ENCODE results near the gene CSN3. TPM values are rescaled to one million over a fixed set of nuclear protein-coding genes. Genes with fewer than 3 reads are reported as not detected.

The CSN3 gene
- total and polyA plus RNA-seq, 10 of the 15 experiments (the other 5 are each of a cell fraction or from before 2014, with no cell fraction given) = not detected

DNA sequence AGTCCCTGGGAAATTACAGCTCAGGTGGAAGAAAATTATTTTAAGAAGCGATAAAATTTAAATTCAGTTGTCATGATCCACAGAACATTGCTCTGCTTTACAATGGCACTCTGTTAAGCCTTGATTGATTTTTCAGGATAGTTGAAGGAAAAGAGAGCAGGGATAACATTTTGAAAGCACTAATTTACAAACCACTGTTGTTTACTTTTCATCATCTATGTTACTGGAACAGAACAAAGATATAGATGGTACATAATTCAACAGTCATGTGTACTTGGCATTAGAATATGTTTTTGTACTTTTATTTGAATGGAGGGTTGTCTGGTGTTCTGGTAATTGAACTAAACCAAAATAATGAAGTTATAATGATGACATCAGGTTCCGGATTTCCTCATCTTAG, 49.5 kb upstream of the CSN3 start (continued):
- TF ChIP-seq HCFC1 (IDR thresholded peaks at IDR 0.05; ENCODE audit: low read length) = no peak
- no peak for TF ChIP-seq YBX1 (IDR thresholded peaks at IDR 0.05)
- TF ChIP-seq FOS (IDR thresholded peaks at IDR 0.05; ENCODE audit: borderline replicate concordance, extremely low read depth, insufficient read length) = no peak
- no peak for TF ChIP-seq RUNX3 (IDR thresholded peaks at IDR 0.05; ENCODE audit: low read length)
- TF ChIP-seq, protein P1, sequence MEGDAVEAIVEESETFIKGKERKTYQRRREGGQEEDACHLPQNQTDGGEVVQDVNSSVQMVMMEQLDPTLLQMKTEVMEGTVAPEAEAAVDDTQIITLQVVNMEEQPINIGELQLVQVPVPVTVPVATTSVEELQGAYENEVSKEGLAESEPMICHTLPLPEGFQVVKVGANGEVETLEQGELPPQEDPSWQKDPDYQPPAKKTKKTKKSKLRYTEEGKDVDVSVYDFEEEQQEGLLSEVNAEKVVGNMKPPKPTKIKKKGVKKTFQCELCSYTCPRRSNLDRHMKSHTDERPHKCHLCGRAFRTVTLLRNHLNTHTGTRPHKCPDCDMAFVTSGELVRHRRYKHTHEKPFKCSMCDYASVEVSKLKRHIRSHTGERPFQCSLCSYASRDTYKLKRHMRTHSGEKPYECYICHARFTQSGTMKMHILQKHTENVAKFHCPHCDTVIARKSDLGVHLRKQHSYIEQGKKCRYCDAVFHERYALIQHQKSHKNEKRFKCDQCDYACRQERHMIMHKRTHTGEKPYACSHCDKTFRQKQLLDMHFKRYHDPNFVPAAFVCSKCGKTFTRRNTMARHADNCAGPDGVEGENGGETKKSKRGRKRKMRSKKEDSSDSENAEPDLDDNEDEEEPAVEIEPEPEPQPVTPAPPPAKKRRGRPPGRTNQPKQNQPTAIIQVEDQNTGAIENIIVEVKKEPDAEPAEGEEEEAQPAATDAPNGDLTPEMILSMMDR (IDR thresholded peaks at IDR 0.05 in 2 of 3, conservative IDR thresholded peaks at IDR 0.05 in 1 of 3; ENCODE audit: control insufficient read depth in 2 of 3, extremely low read depth in 1 of 3, insufficient read depth in 1 of 3, low read depth in 3 of 3, low read length in 3 of 3) = no peak
- TF ChIP-seq TCF3 (IDR thresholded peaks at IDR 0.05; ENCODE audit: borderline replicate concordance, insufficient read depth, low read depth, low read length) = no peak
- no peak for TF ChIP-seq ZBED1 (IDR thresholded peaks at IDR 0.05; ENCODE audit: borderline replicate concordance)

- no peak for FAIRE-seq
- no peak within 1 kb of the TSS for H3K4me2 ChIP-seq (ENCODE audit: control insufficient read depth, insufficient read depth)
- H3K36me3 ChIP-seq (ENCODE audit: control insufficient read depth in 2 of 2, insufficient read depth in 2 of 2, low read length in 1 of 2) = no peaks in the 10 kb centered on the region
- no peaks in the 10 kb centered on the region for H3K9me3 ChIP-seq (replicated peaks; ENCODE audit: control insufficient read depth, insufficient read depth, low read length)
- ChIA-PET RAD21 (ENCODE audit: unreplicated experiment) (no interaction called here), CTCF (interaction anchor here (1.9 kb wide), 1 partner anchor 12 kb away, joined by 10 read pairs; no protein-coding TSS in a partner anchor), SMC1A (ENCODE audit: uncharacterized antibody, unreplicated experiment) (interaction anchor here (1.3 kb wide), 1 partner anchor 18 kb away, joined by 4 read pairs; no protein-coding TSS in a partner anchor), POLR2A (no interaction called here)
- H4K20me1 ChIP-seq (ENCODE audit: control insufficient read depth, insufficient read depth) = no peaks in the 10 kb centered on the region
- H3K9ac ChIP-seq (ENCODE audit: control insufficient read depth, insufficient read depth, low read length) = no peak within 1 kb of the TSS
- H3K79me2 ChIP-seq (ENCODE audit: control insufficient read depth, insufficient read depth, low read length) = no peaks in the 10 kb centered on the region
- no TSS peak for BruUV-seq (replicated peaks)
- no peak within 1 kb of the TSS for H2AFZ ChIP-seq (ENCODE audit: control insufficient read depth, low read depth, low read length)
- ATAC-seq = no peak
- H3K4me1 ChIP-seq (ENCODE audit: control insufficient read depth, insufficient read depth, low read length) = no peaks in the 10 kb centered on the region
- in situ Hi-C loops (cut with MboI) = no loop called here
- H3K4me3 ChIP-seq = no peak within 1 kb of the TSS
- no peaks in the 10 kb centered on the region for H3K27me3 ChIP-seq (replicated peaks in 1 of 2; ENCODE audit: control insufficient read depth in 2 of 2, insufficient read depth in 2 of 2, low read length in 1 of 2)
- 35% methylated on average over 1 of the region's 1 CpG for WGBS (ENCODE audit: insufficient coverage, insufficient replicate concordance, low lambda C conversion rate, missing lambda C conversion rate)
- DNase-seq (ENCODE audit: low read depth, low spot score) = no peak
- H3K27ac ChIP-seq (ENCODE audit: control insufficient read depth, insufficient read depth) = no peak within 1 kb of the TSS
- intact Hi-C loops (cut with micrococcal nuclease; ENCODE audit: unreplicated experiment) = no loop called here
- no peak for TF ChIP-seq RAD21 (IDR thresholded peaks at IDR 0.05; ENCODE audit: insufficient read depth, low read depth, low read length)
- TF ChIP-seq KDM1A (IDR thresholded peaks at IDR 0.05; ENCODE audit: borderline replicate concordance) = no peak
- TF ChIP-seq NBN (IDR thresholded peaks at IDR 0.05) = no peak
- no peak for TF ChIP-seq FOXM1 (IDR thresholded peaks at IDR 0.05; ENCODE audit: low read depth, low read length)
- no peak for TF ChIP-seq LARP7 (IDR thresholded peaks at IDR 0.05)
- TF ChIP-seq CBX3 (IDR thresholded peaks at IDR 0.05; ENCODE audit: borderline replicate concordance, low read depth) = no peak
- TF ChIP-seq, protein P2, sequence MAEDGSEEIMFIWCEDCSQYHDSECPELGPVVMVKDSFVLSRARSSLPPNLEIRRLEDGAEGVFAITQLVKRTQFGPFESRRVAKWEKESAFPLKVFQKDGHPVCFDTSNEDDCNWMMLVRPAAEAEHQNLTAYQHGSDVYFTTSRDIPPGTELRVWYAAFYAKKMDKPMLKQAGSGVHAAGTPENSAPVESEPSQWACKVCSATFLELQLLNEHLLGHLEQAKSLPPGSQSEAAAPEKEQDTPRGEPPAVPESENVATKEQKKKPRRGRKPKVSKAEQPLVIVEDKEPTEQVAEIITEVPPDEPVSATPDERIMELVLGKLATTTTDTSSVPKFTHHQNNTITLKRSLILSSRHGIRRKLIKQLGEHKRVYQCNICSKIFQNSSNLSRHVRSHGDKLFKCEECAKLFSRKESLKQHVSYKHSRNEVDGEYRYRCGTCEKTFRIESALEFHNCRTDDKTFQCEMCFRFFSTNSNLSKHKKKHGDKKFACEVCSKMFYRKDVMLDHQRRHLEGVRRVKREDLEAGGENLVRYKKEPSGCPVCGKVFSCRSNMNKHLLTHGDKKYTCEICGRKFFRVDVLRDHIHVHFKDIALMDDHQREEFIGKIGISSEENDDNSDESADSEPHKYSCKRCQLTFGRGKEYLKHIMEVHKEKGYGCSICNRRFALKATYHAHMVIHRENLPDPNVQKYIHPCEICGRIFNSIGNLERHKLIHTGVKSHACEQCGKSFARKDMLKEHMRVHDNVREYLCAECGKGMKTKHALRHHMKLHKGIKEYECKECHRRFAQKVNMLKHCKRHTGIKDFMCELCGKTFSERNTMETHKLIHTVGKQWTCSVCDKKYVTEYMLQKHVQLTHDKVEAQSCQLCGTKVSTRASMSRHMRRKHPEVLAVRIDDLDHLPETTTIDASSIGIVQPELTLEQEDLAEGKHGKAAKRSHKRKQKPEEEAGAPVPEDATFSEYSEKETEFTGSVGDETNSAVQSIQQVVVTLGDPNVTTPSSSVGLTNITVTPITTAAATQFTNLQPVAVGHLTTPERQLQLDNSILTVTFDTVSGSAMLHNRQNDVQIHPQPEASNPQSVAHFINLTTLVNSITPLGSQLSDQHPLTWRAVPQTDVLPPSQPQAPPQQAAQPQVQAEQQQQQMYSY (CRISPR knock-in tag; IDR thresholded peaks at IDR 0.05) = no peak
- TF ChIP-seq, protein P3, sequence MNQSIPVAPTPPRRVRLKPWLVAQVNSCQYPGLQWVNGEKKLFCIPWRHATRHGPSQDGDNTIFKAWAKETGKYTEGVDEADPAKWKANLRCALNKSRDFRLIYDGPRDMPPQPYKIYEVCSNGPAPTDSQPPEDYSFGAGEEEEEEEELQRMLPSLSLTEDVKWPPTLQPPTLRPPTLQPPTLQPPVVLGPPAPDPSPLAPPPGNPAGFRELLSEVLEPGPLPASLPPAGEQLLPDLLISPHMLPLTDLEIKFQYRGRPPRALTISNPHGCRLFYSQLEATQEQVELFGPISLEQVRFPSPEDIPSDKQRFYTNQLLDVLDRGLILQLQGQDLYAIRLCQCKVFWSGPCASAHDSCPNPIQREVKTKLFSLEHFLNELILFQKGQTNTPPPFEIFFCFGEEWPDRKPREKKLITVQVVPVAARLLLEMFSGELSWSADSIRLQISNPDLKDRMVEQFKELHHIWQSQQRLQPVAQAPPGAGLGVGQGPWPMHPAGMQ (IDR thresholded peaks at IDR 0.05; ENCODE audit: borderline replicate concordance) = no peak
- no peak for TF ChIP-seq MTA3 (IDR thresholded peaks at IDR 0.05; ENCODE audit: borderline replicate concordance, low read length)
- TF ChIP-seq ATF2 (IDR thresholded peaks at IDR 0.05; ENCODE audit: low read length) = no peak
Observed at GRCh38 chr4:70195425-70195824, 47.0 kb upstream of the CSN3 start, which contains the start of gene ODAM. Gene ODAM, plus strand, starts transcription at chr4:70195725. Its CDS starts 819 bp downstream, at chr4:70196544.

Data from GM12878 (cell line).